SK-N-SH (cell line): Measurements from ENCODE around the gene ZBTB5. TPM values are rescaled to one million over a fixed set of nuclear protein-coding genes. Genes with fewer than 3 reads are reported as not detected.
A peak's percentile ranks its signal among the peaks of the same experiment; 100 is the strongest.

Source experiments
- CTCF ChIA-PET: fragments of 300-600, 350-600 bp; formaldehyde crosslinking; extraction: SDS; loops from one replicate; lab custom pipeline; 2021; lab: Yijun Ruan, JAX
- POLR2A ChIA-PET: fragments of 350-600 bp; sonication (Branson Sonifier 250); formaldehyde crosslinking; extraction: SDS; loops from one replicate; lab custom pipeline; 2020; ENCODE audit warnings: antibody characterized with exemption, inconsistent platforms; lab: Yijun Ruan, JAX
- DNase-seq: peaks from one replicate; pipeline ENCODE4 v3.0.0; 2012
- H2AFZ ChIP-seq: fragments of 200-600 bp; sonication (generic); 2 replicates; pipeline ENCODE4 v1.8.1; 2016; ENCODE audit warnings: antibody characterized with exemption, mild to moderate bottlenecking, low read depth
- H3F3A ChIP-seq: fragments of 200-600 bp; sonication (generic); replicated peaks from 2 replicates; pipeline ENCODE3; 2016; ENCODE audit warnings: antibody characterized with exemption, mild to moderate bottlenecking; ENCODE audit not compliant: insufficient read depth
- H3K27ac ChIP-seq, 2 experiments: fragments of 200-500 bp in 1 of 2; fragments of 200-600 bp in 1 of 2; sonication (Bioruptor generic) in 1 of 2; sonication (generic), shearing (Covaris generic) in 1 of 2; 2 replicates each; pipeline versions ENCODE4 v1.5.1 to v1.6.1; 2014 to 2016; ENCODE audit warnings: low read depth in 2 of 2, inconsistent platforms in 1 of 2, low read length in 1 of 2, mild to moderate bottlenecking in 1 of 2, mixed read lengths in 1 of 2
- H3K27me3 ChIP-seq: fragments of 200-600 bp; sonication (generic), shearing (Covaris generic); 2 replicates; pipeline ENCODE4 v1.6.1; 2016; ENCODE audit warnings: mixed run types; ENCODE audit not compliant: insufficient read depth
- H3K36me3 ChIP-seq, 2 experiments: fragments of 200-500 bp in 1 of 2; fragments of 200-600 bp in 1 of 2; sonication (Bioruptor generic) in 1 of 2; sonication (generic) in 1 of 2; replicated peaks in 1 of 2; 2 replicates each; pipeline versions ENCODE3 to v1.5.1; 2014 to 2016; ENCODE audit warnings: low read length in 1 of 2, mild to moderate bottlenecking in 1 of 2; ENCODE audit not compliant: insufficient read depth in 2 of 2, control insufficient read depth in 1 of 2
- H3K4me1 ChIP-seq, 2 experiments: fragments of 200-500 bp in 1 of 2; fragments of 200-600 bp in 1 of 2; sonication (Bioruptor generic) in 1 of 2; sonication (generic), shearing (Covaris generic) in 1 of 2; 2 replicates each; pipeline versions ENCODE4 v1.5.1 to v1.6.1; 2014 to 2016; ENCODE audit warnings: low read depth in 1 of 2, low read length in 1 of 2, mixed run types in 1 of 2; ENCODE audit not compliant: insufficient read depth in 2 of 2, control insufficient read depth in 1 of 2
- H3K4me2 ChIP-seq: fragments of 200-600 bp; sonication (generic), shearing (Covaris generic); 2 replicates; pipeline ENCODE4 v1.6.1; 2017; ENCODE audit warnings: mixed run types
- H3K4me3 ChIP-seq, 2 experiments: fragments of 200-500 bp in 1 of 2; fragments of 200-600 bp in 1 of 2; sonication (Bioruptor generic) in 1 of 2; sonication (generic), shearing (Covaris generic) in 1 of 2; 2 replicates each; pipeline versions ENCODE4 v1.5.1 to v1.8.1; 2014 to 2016; ENCODE audit warnings: low read depth in 2 of 2, inconsistent platforms in 1 of 2, low read length in 1 of 2, mild to moderate bottlenecking in 1 of 2, mixed read lengths in 1 of 2, moderate library complexity in 1 of 2
- H3K79me2 ChIP-seq: fragments of 200-600 bp; sonication (generic); 2 replicates; pipeline ENCODE4 v1.8.1; 2017; ENCODE audit warnings: mild to moderate bottlenecking; ENCODE audit not compliant: insufficient read depth
- H3K9ac ChIP-seq: fragments of 200-600 bp; sonication (generic); 2 replicates; pipeline ENCODE4 v1.6.1; 2017; ENCODE audit warnings: mixed run types
- H3K9me2 ChIP-seq: fragments of 200-600 bp; sonication (generic); 2 replicates; pipeline ENCODE4 v1.6.1; 2017; ENCODE audit warnings: mixed run types
- H3K9me3 ChIP-seq: fragments of 200-600 bp; sonication (generic); 2 replicates; pipeline ENCODE4 v1.6.1; 2017; ENCODE audit warnings: mixed run types, mild to moderate bottlenecking, moderate library complexity
- H4K20me1 ChIP-seq: fragments of 200-600 bp; sonication (generic); 2 replicates; pipeline ENCODE4 v1.6.1; 2017; ENCODE audit warnings: mild to moderate bottlenecking, mixed run types; ENCODE audit not compliant: insufficient read depth
- CHD2 ChIP-seq: fragments of 150-350 bp; IDR thresholded peaks from 2 replicates; pipeline ENCODE4 v1.6.1; 2018; ENCODE audit warnings: low read length; ENCODE audit not compliant: partially characterized antibody
- EZH2phosphoT487 ChIP-seq: fragments of 200-600 bp; sonication (generic); IDR thresholded peaks from 2 replicates; pipeline ENCODE4 v1.6.1; 2017; ENCODE audit warnings: low read depth, mixed run types, mild to moderate bottlenecking, antibody characterized with exemption, moderate library complexity, borderline replicate concordance
- FOXJ3 ChIP-seq: sonication (generic); formaldehyde crosslinking; IDR thresholded peaks from 2 replicates; pipeline ENCODE4 v1.5.1; 2020; ENCODE audit warnings: mild to moderate bottlenecking, missing genetic modification reagents
- GABPA ChIP-seq: IDR thresholded peaks from 2 replicates; pipeline ENCODE4 v1.4.0; 2012; ENCODE audit warnings: low read depth, mild to moderate bottlenecking
- IRF3 ChIP-seq: fragments of 150-350 bp; IDR thresholded peaks from 2 replicates; pipeline ENCODE4 v1.6.1; 2016; ENCODE audit warnings: mild to moderate bottlenecking, low read depth, low read length
- MAX ChIP-seq: IDR thresholded peaks from 2 replicates; pipeline ENCODE4 v1.4.0; 2012; ENCODE audit warnings: low read depth
- MXI1 ChIP-seq: IDR thresholded peaks from 2 replicates; pipeline ENCODE4 v1.6.1; 2012; ENCODE audit warnings: mild to moderate bottlenecking, low read depth, low read length, improper control_type of control experiment
- NFIC ChIP-seq: IDR thresholded peaks from 2 replicates; pipeline ENCODE4 v1.4.0; 2012; ENCODE audit warnings: borderline replicate concordance
- NRF1 ChIP-seq: IDR thresholded peaks from 2 replicates; pipeline ENCODE4 v1.6.1; 2012; ENCODE audit warnings: low read depth, mild to moderate bottlenecking, low read length
- POLR2AphosphoS5 ChIP-seq: IDR thresholded peaks from 2 replicates; pipeline ENCODE4 v1.6.1; 2012; ENCODE audit warnings: low read depth, low read length
- SIN3A ChIP-seq: IDR thresholded peaks from 2 replicates; pipeline ENCODE4 v1.6.1; 2012; ENCODE audit warnings: low read depth, mild to moderate bottlenecking, low read length, moderate library complexity, borderline replicate concordance
- USF1 ChIP-seq: IDR thresholded peaks from 2 replicates; pipeline ENCODE4 v1.4.0; 2012; ENCODE audit warnings: low read depth, borderline replicate concordance
- WGBS: methylation state at CpG from one replicate; pipeline ENCODE4 v1.1.6; 2017; ENCODE audit warnings: low lambda C conversion rate; 5-methylcytosine and 5-hydroxymethylcytosine counted together
- polyA plus RNA-seq, 3 experiments: library from polyadenylated mRNA; depleted of rRNA; stranded (reverse); fragments of >200 nt; gene quantifications; 2 replicates each; pipeline ENCODE4 v1.2.3, GENCODE V29; 2012

Gene ZBTB5
- polyA plus RNA-seq, 1 of the 3 experiments (the other 2 are of a cell fraction): 6.3 TPM

- no peaks in the 10 kb centered on the region for H3K9me3 ChIP-seq
- POLR2A ChIA-PET: interaction anchor here (0.9 to 1.6 kb wide), 3 partner anchors 14 to 298 kb away, joined by 3 to 4 read pairs (median 3); partner anchors contain the start of gene EXOSC3
- WGBS: 7% methylated on average over 7 of the region's 7 CpGs
- peak overlapping the region; percentile 97 for H3K4me2 ChIP-seq
- H3K79me2 ChIP-seq: peaks cover 32% of the 10 kb centered on the region
- peak overlapping the region in 1 of 2 experiments; percentile 73; a peak in 2 of 4 replicates for H3K27ac ChIP-seq
- CTCF ChIA-PET: interaction anchor here (0.7 to 1.8 kb wide), 5 partner anchors 72 to 357 kb away, joined by 3 to 5 read pairs (median 3); partner anchors contain the start of gene TOMM5
- no peaks in the 10 kb centered on the region for H3K9me2 ChIP-seq
- peaks cover 3% of the 10 kb centered on the region for H3F3A ChIP-seq
- H3K9ac ChIP-seq: peak overlapping the region; percentile 79
- H3K4me1 ChIP-seq: peaks cover 16 to 20% of the 10 kb centered on the region in 2 experiments; a peak in 3 of 4 replicates
- TF ChIP-seq POLR2AphosphoS5 (no peak), EZH2phosphoT487 (no peak), FOXJ3 (no peak), USF1 (peak; percentile 59; the same call in 1 of the 2 replicates), MAX (peak; percentile 93), CHD2 (no peak), NFIC (peak; percentile 26; the same call in 1 of the 2 replicates), MXI1 (no peak), NRF1 (no peak), IRF3 (no peak), SIN3A (peak; percentile 64; the same call in 1 of the 2 replicates), GABPA (no peak)
- H3K36me3 ChIP-seq: peaks cover 18 to 26% of the 10 kb centered on the region in 2 experiments
- H3K4me3 ChIP-seq: peak overlapping the region; percentile 74 to 87
- no peaks in the 10 kb centered on the region for H3K27me3 ChIP-seq
- DNase-seq: peak; percentile 23
- H2AFZ ChIP-seq: peak overlapping the region; percentile 96; the same call in 1 of the 2 replicates
- no peaks in the 10 kb centered on the region for H4K20me1 ChIP-seq
Measured at GRCh38 chr9:37486616-37487548, 21.6 kb upstream of the ZBTB5 start.

GRCh38 chr9:37486256-37486615, 21.0 kb upstream of the ZBTB5 start:
- Histone ChIP-seq H2AFZ (peak overlapping the region; percentile 96; the same call in 1 of the 2 replicates), H3K9me3 (no peaks in the 10 kb centered on the region), H3K27me3 (no peaks in the 10 kb centered on the region), H3K27ac (peak overlapping the region in 1 of 2 experiments; percentile 73; a peak in 2 of 4 replicates), H3F3A (peaks cover 3% of the 10 kb centered on the region), H4K20me1 (no peaks in the 10 kb centered on the region), H3K4me3 (peak overlapping the region; percentile 74 to 87), H3K36me3 (peaks cover 13 to 22% of the 10 kb centered on the region in 2 experiments), H3K9me2 (no peaks in the 10 kb centered on the region), H3K4me1 (peaks cover 16 to 20% of the 10 kb centered on the region in 2 experiments; a peak in 3 of 4 replicates), H3K9ac (peak overlapping the region; percentile 79), H3K79me2 (peaks cover 32% of the 10 kb centered on the region), H3K4me2 (peak overlapping the region; percentile 97)
- TF ChIP-seq EZH2phosphoT487 (no peak), IRF3 (no peak)
- no peak for DNase-seq
- ChIA-PET CTCF (interaction anchor here (0.7 to 1.8 kb wide), 4 partner anchors 71 to 358 kb away, joined by 3 to 5 read pairs (median 3); partner anchors contain the start of gene TOMM5), POLR2A (interaction anchor here (0.9 to 1.6 kb wide), 3 partner anchors 15 to 299 kb away, joined by 3 to 4 read pairs (median 3); partner anchors contain the start of gene EXOSC3)
- 2% methylated on average over 7 of the region's 7 CpGs for WGBS
